DND-41 (cell line): ENCODE measurements around the gene HGS.

Experiments
- CTCF ChIP-seq: IDR thresholded peaks from 2 replicates; pipeline ENCODE4 v1.5.1; 2012; ENCODE audit warnings: borderline replicate concordance, low read length, moderate library complexity, mild to moderate bottlenecking; ENCODE audit not compliant: poor library complexity, severe bottlenecking; ENCODE audit errors: extremely low read depth
- EZH2 ChIP-seq: IDR thresholded peaks from 3 replicates; pipeline ENCODE4 v1.6.1; 2012; ENCODE audit warnings: borderline replicate concordance, low read depth, mild to moderate bottlenecking, moderate library complexity, low read length, inconsistent platforms; ENCODE audit not compliant: severe bottlenecking

GRCh38 chr17:81734405-81735263 lies 50.8 kb downstream of the HGS start:
- TF ChIP-seq CTCF (no peak), EZH2 (no peak)
